OCI-LY3 (cell line): Measurements from ENCODE around the gene MEAF6.

Source experiments
- CTCF ChIP-seq: fragments of 200-600, 300-600 bp; sonication (generic); IDR thresholded peaks from 2 replicates; pipeline ENCODE4 v1.5.1; 2014; ENCODE audit warnings: antibody characterized with exemption, low read length, low read depth
- EZH2phosphoT487 ChIP-seq: fragments of 200-600 bp; shearing (Covaris generic); IDR thresholded peaks from 2 replicates; pipeline ENCODE4 v1.6.1; 2018; ENCODE audit warnings: antibody characterized with exemption, mixed run types, low read depth

- TF ChIP-seq CTCF (no peak), EZH2phosphoT487 (no peak)
These were observed 33.8 kb downstream of the MEAF6 start for GRCh38 chr1:37480581-37481288.
